ENCODE measurements around the gene AQP9.
A peak's percentile ranks its signal among the peaks of the same experiment; 100 is the strongest.

- TF ChIP-seq CTCF (IDR thresholded peaks at IDR 0.05; ENCODE audit: insufficient read depth, low read depth, low read length) (peak; percentile 65), EZH2 (IDR thresholded peaks at IDR 0.05; ENCODE audit: insufficient read depth, low read length) (no peak)
These were observed 74.8 kb downstream of the AQP9 start for GRCh38 chr15:58212909-58213526.
